Sigmoid colon (tissue), 7 donors: ENCODE results near the gene CTIF. TPM values are rescaled to one million over a fixed set of nuclear protein-coding genes. Genes with fewer than 3 reads are reported as not detected.

Experiments used
- DNase-seq: peaks from one replicate; pipeline ENCODE4 v3.0.0-alpha.2; 2019
- H3K27ac ChIP-seq, 4 donors: fragments of 200-600 bp; sonication (generic); one replicate each; pipeline ENCODE4 v1.5.1; 2016 to 2019; ENCODE audit warnings: mild to moderate bottlenecking in 1 of 4
- H3K27me3 ChIP-seq, 3 donors: fragments of 200-600 bp; sonication (generic); one replicate each; pipeline ENCODE4 v1.5.1; 2019; ENCODE audit warnings: mild to moderate bottlenecking in 1 of 3
- H3K36me3 ChIP-seq, 4 donors: fragments of 200-600 bp; sonication (generic); one replicate each; pipeline ENCODE4 v1.5.1; 2016 to 2019
- H3K4me1 ChIP-seq, 4 donors: fragments of 200-600 bp; sonication (generic); one replicate each; pipeline ENCODE4 v1.5.1; 2017 to 2019
- H3K4me3 ChIP-seq, 4 donors: fragments of 200-600 bp; sonication (generic); one replicate each; pipeline ENCODE4 v1.5.1; 2017 to 2019; ENCODE audit warnings: mild to moderate bottlenecking in 2 of 4, moderate library complexity in 1 of 4
- H3K9me3 ChIP-seq, 4 donors: fragments of 200-600 bp in 3 of 4; sonication (generic) in 3 of 4; one replicate each; pipeline versions ENCODE4 v1.5.1 to v1.6.1; 2013 to 2019
- CTCF ChIP-seq, 4 experiments: fragments of 450-650 bp in 3 of 4; fragments of 200-600 bp in 1 of 4; IDR thresholded peaks; one replicate each; pipeline ENCODE4 v1.5.1; 2016 to 2019; ENCODE audit warnings: antibody characterized with exemption in 4 of 4, mild to moderate bottlenecking in 3 of 4, moderate library complexity in 2 of 4
- EP300 ChIP-seq, 4 donors: sonication (generic); formaldehyde crosslinking; IDR thresholded peaks; one replicate each; pipeline ENCODE4 v1.6.1; 2017; ENCODE audit warnings: antibody characterized with exemption in 4 of 4
- POLR2A ChIP-seq, 2 donors: fragments of 450-650 bp; IDR thresholded peaks; one replicate each; pipeline ENCODE4 v1.6.1; 2016; ENCODE audit warnings: antibody characterized with exemption in 2 of 2, mild to moderate bottlenecking in 2 of 2, moderate library complexity in 2 of 2
- POLR2AphosphoS5 ChIP-seq, 4 donors: sonication (generic); formaldehyde crosslinking; IDR thresholded peaks; one replicate each; pipeline ENCODE4 v1.6.1; 2017; ENCODE audit warnings: antibody characterized with exemption in 4 of 4
- WGBS, 2 donors: extraction: QIAGEN DNeasy Blood & Tissue Kit; methylation state at CpG; one replicate each; pipeline ENCODE4 v1.1.7; 2013; 5-methylcytosine and 5-hydroxymethylcytosine counted together
- intact Hi-C: fragments of 100-400 bp; cut with DNase I; formaldehyde crosslinking; loops from one replicate; pipeline ENCODE4 v1.15.1; 2023
- polyA plus RNA-seq, 3 donors: library from polyadenylated mRNA; stranded (reverse); fragments of 200-250 nt; gene quantifications; one replicate each; pipeline ENCODE4 v1.2.3, GENCODE V29; 2013
- total RNA-seq, 4 donors: library from RNA; depleted of rRNA; stranded (reverse); fragments of >200 nt; gene quantifications; one replicate each; pipeline ENCODE4 v1.1.0, GENCODE V29; 2016
- donor health status: healthy with polysubstance abuse.
- donor health status: Bipolar disorder and iron deficiency.
- donor health status: healthy.

Gene CTIF
- total and polyA plus RNA-seq, 7 donors, result 3.6 to 65.9 (median 22.5) TPM

- H3K36me3 ChIP-seq, result peaks cover 0 to 43% (median 7%) of the 10 kb centered on the region in 4 donors
- intact Hi-C loops, result no loop called here
- DNase-seq, result peak; percentile 26
- H3K27me3 ChIP-seq, result no peaks in the 10 kb centered on the region
- no peaks in the 10 kb centered on the region for H3K9me3 ChIP-seq
- 87 to 93% methylated on average over 11 of the region's 11 CpGs for WGBS, 2 donors
- no peak overlapping the region for H3K27ac ChIP-seq
- TF ChIP-seq EP300 (IDR thresholded peaks at IDR 0.05) (no peak), POLR2AphosphoS5 (IDR thresholded peaks at IDR 0.05) (no peak), CTCF (IDR thresholded peaks at IDR 0.05) (no peak), POLR2A (IDR thresholded peaks at IDR 0.05) (no peak)
- H3K4me1 ChIP-seq, result no peaks in the 10 kb centered on the region
- no peak overlapping the region for H3K4me3 ChIP-seq
Measured at GRCh38 chr18:48803951-48804855, 265.4 kb downstream of the CTIF start.

- Histone ChIP-seq H3K4me1 (no peaks in the 10 kb centered on the region), H3K27me3 (no peaks in the 10 kb centered on the region), H3K4me3 (no peak overlapping the region), H3K27ac (no peak overlapping the region), H3K9me3 (no peaks in the 10 kb centered on the region), H3K36me3 (peaks cover 0 to 40% (median 7%) of the 10 kb centered on the region in 4 donors)
- intact Hi-C loops, result no loop called here
- TF ChIP-seq POLR2AphosphoS5 (IDR thresholded peaks at IDR 0.05) (no peak), CTCF (IDR thresholded peaks at IDR 0.05) (no peak), POLR2A (IDR thresholded peaks at IDR 0.05) (no peak), EP300 (IDR thresholded peaks at IDR 0.05) (no peak)
- DNase-seq, result peak; percentile 42
- WGBS, 2 donors, result 96 to 97% methylated on average over 11 of the region's 11 CpGs
Measured at GRCh38 chr18:48804856-48805610, 266.2 kb downstream of the CTIF start.

GRCh38 chr18:48805826-48806535 lies 267.1 kb downstream of the CTIF start:
- TF ChIP-seq CTCF (IDR thresholded peaks at IDR 0.05) (no peak), EP300 (IDR thresholded peaks at IDR 0.05) (no peak), POLR2A (IDR thresholded peaks at IDR 0.05) (no peak), POLR2AphosphoS5 (IDR thresholded peaks at IDR 0.05) (no peak)
- no peak overlapping the region for H3K4me3 ChIP-seq
- H3K27me3 ChIP-seq, result no peaks in the 10 kb centered on the region
- peaks cover 0 to 34% (median 5%) of the 10 kb centered on the region in 4 donors for H3K36me3 ChIP-seq
- H3K4me1 ChIP-seq, result no peaks in the 10 kb centered on the region
- H3K27ac ChIP-seq, result peak overlapping the region in 1 of 4 donors; percentile 17
- no peaks in the 10 kb centered on the region for H3K9me3 ChIP-seq
- 94 to 95% methylated on average over 10 of the region's 10 CpGs for WGBS, 2 donors
- DNase-seq, result peak; percentile 17
- intact Hi-C loops, result no loop called here

- Histone ChIP-seq H3K36me3 (peaks cover 0 to 34% (median 5%) of the 10 kb centered on the region in 4 donors), H3K27ac (peak overlapping the region in 3 of 4 donors; percentile 21 to 34 (median 25)), H3K4me3 (no peak overlapping the region), H3K27me3 (no peaks in the 10 kb centered on the region), H3K9me3 (no peaks in the 10 kb centered on the region), H3K4me1 (no peaks in the 10 kb centered on the region)
- peak; percentile 46 for DNase-seq
- WGBS, 2 donors, result 54 to 55% methylated on average over 11 of the region's 11 CpGs
- intact Hi-C loops, result no loop called here
- no peak for TF ChIP-seq EP300 (IDR thresholded peaks at IDR 0.05)
- TF ChIP-seq CTCF (IDR thresholded peaks at IDR 0.05), result no peak
- TF ChIP-seq POLR2AphosphoS5 (IDR thresholded peaks at IDR 0.05), result no peak
Measured at GRCh38 chr18:48806551-48807261, 267.9 kb downstream of the CTIF start.
